MM.1S (cell line): ENCODE data around the gene NANOGP8.

ENCODE experiments used
- DNase-seq: peaks from one replicate; pipeline ENCODE4 v3.0.0-alpha.2; 2015
- H2AFZ ChIP-seq: fragments of 300-600 bp; sonication (generic); 2 replicates; pipeline ENCODE4 v1.6.0; 2016; ENCODE audit warnings: antibody characterized with exemption, low read length
- H3F3A ChIP-seq: fragments of 300-600 bp; sonication (generic); 2 replicates; pipeline ENCODE4 v1.6.1; 2016; ENCODE audit warnings: mild to moderate bottlenecking, antibody characterized with exemption, low read length, moderate library complexity, mixed read lengths; ENCODE audit not compliant: insufficient read depth
- H3K27ac ChIP-seq: fragments of 300-600 bp; sonication (generic); 2 replicates; pipeline ENCODE4 v1.5.1; 2016; ENCODE audit warnings: mild to moderate bottlenecking, low read length
- H3K27me3 ChIP-seq: fragments of 300-600 bp; sonication (generic); replicated peaks from 2 replicates; pipeline ENCODE4 v1.6.0; 2016; ENCODE audit warnings: low read length; ENCODE audit not compliant: insufficient read depth
- H3K36me3 ChIP-seq: fragments of 300-600 bp; sonication (generic); replicated peaks from 2 replicates; pipeline ENCODE4 v1.6.1; 2016; ENCODE audit warnings: mild to moderate bottlenecking, low read length, mixed read lengths; ENCODE audit not compliant: insufficient read depth
- H3K4me1 ChIP-seq: fragments of 300-600 bp; sonication (generic); 2 replicates; pipeline ENCODE4 v1.6.1; 2016; ENCODE audit warnings: low read length, mixed read lengths
- H3K4me2 ChIP-seq: fragments of 300-600 bp; sonication (generic); 2 replicates; pipeline ENCODE4 v1.6.0; 2016; ENCODE audit warnings: low read depth, low read length
- H3K4me3 ChIP-seq: fragments of 300-600 bp; sonication (generic); 2 replicates; pipeline ENCODE4 v1.5.1; 2016; ENCODE audit warnings: low read length, mixed read lengths
- H3K79me2 ChIP-seq: fragments of 300-600 bp; sonication (generic); 2 replicates; pipeline ENCODE4 v1.6.1; 2016; ENCODE audit warnings: mixed run types, low read length, mixed read lengths
- H3K9ac ChIP-seq: fragments of 300-600 bp; sonication (generic); 2 replicates; pipeline ENCODE4 v1.6.1; 2016; ENCODE audit warnings: low read length, mixed read lengths
- H3K9me2 ChIP-seq: fragments of 300-600 bp; sonication (generic); replicated peaks from 2 replicates; pipeline ENCODE4 v1.6.1; 2016; ENCODE audit warnings: mild to moderate bottlenecking, low read length, mixed read lengths; ENCODE audit not compliant: insufficient read depth
- H3K9me3 ChIP-seq: fragments of 300-600 bp; sonication (generic); replicated peaks from 2 replicates; pipeline ENCODE4 v1.6.1; 2016; ENCODE audit warnings: mild to moderate bottlenecking, low read length, mixed read lengths; ENCODE audit not compliant: insufficient read depth
- H4K20me1 ChIP-seq: fragments of 300-600 bp; sonication (generic); 2 replicates; pipeline ENCODE4 v1.6.1; 2016; ENCODE audit warnings: mild to moderate bottlenecking, low read length, moderate library complexity, mixed read lengths; ENCODE audit not compliant: insufficient read depth
- CTCF ChIP-seq: fragments of 300-600 bp; sonication (generic); IDR thresholded peaks from 2 replicates; pipeline ENCODE4 v1.5.1; 2016; ENCODE audit warnings: antibody characterized with exemption, low read length, mixed read lengths
- EZH2 ChIP-seq: fragments of 300-600 bp; sonication (generic); optimal IDR thresholded peaks from 2 replicates; pipeline ENCODE3; 2017; ENCODE audit warnings: low read depth, mild to moderate bottlenecking, antibody characterized with exemption, low read length, mixed read lengths
- EZH2phosphoT487 ChIP-seq: fragments of 300-600 bp; sonication (generic); IDR thresholded peaks from 2 replicates; pipeline ENCODE4 v1.6.1; 2018; ENCODE audit warnings: antibody characterized with exemption, low read length

Gene NANOGP8

GRCh38 chr15:35117543-35118265 is 32.6 kb upstream of the NANOGP8 start:
- no peak for TF ChIP-seq EZH2
- TF ChIP-seq EZH2phosphoT487, result no peak
- TF ChIP-seq CTCF, result no peak
- Histone ChIP-seq H2AFZ (no peak overlapping the region), H3K4me1 (no peaks in the 10 kb centered on the region), H3K36me3 (no peaks in the 10 kb centered on the region), H3K79me2 (no peaks in the 10 kb centered on the region), H3K9ac (no peak overlapping the region), H3F3A (no peaks in the 10 kb centered on the region), H3K9me3 (no peaks in the 10 kb centered on the region), H3K9me2 (no peaks in the 10 kb centered on the region), H3K27ac (no peak overlapping the region), H4K20me1 (no peaks in the 10 kb centered on the region), H3K4me2 (no peak overlapping the region), H3K4me3 (no peak overlapping the region), H3K27me3 (no peaks in the 10 kb centered on the region)
- DNase-seq, result no peak

GRCh38 chr15:35115155-35115725 is 30.1 kb upstream of the NANOGP8 start:
- no peaks in the 10 kb centered on the region for H3K4me1 ChIP-seq
- no peaks in the 10 kb centered on the region for H3F3A ChIP-seq
- no peak overlapping the region for H3K4me2 ChIP-seq
- H3K9me2 ChIP-seq, result no peaks in the 10 kb centered on the region
- H4K20me1 ChIP-seq, result no peaks in the 10 kb centered on the region
- no peaks in the 10 kb centered on the region for H3K79me2 ChIP-seq
- H3K27me3 ChIP-seq, result no peaks in the 10 kb centered on the region
- H3K27ac ChIP-seq, result no peak overlapping the region
- no peaks in the 10 kb centered on the region for H3K9me3 ChIP-seq
- TF ChIP-seq CTCF (no peak), EZH2phosphoT487 (no peak), EZH2 (no peak)
- no peak for DNase-seq
- H3K9ac ChIP-seq, result no peak overlapping the region
- H3K36me3 ChIP-seq, result no peaks in the 10 kb centered on the region
- H3K4me3 ChIP-seq, result no peak overlapping the region
- H2AFZ ChIP-seq, result no peak overlapping the region

- Histone ChIP-seq H3F3A (no peaks in the 10 kb centered on the region), H3K4me2 (no peak overlapping the region), H3K79me2 (no peaks in the 10 kb centered on the region), H3K27me3 (no peaks in the 10 kb centered on the region), H3K4me3 (no peak overlapping the region), H3K9me2 (no peaks in the 10 kb centered on the region), H3K36me3 (no peaks in the 10 kb centered on the region), H3K4me1 (no peaks in the 10 kb centered on the region), H3K9me3 (no peaks in the 10 kb centered on the region), H3K27ac (no peak overlapping the region), H2AFZ (no peak overlapping the region), H3K9ac (no peak overlapping the region), H4K20me1 (no peaks in the 10 kb centered on the region)
- no peak for DNase-seq
- TF ChIP-seq CTCF (no peak), EZH2 (no peak), EZH2phosphoT487 (no peak)
Measured at GRCh38 chr15:35112346-35112745, 27.3 kb upstream of the NANOGP8 start.
